GM18507 (cell line): Measurements from ENCODE around the gene MDFIC.
A peak's percentile ranks its signal among the peaks of the same experiment; 100 is the strongest.

ENCODE experiments used
- DNase-seq: peaks from one replicate; pipeline ENCODE4 v3.0.0; 2011; ENCODE audit warnings: low read depth; ENCODE audit not compliant: insufficient read length; ENCODE audit errors: extremely low spot score
- FAIRE-seq: peaks from 2 replicates; lab custom pipeline; 2011; peaks lifted over from hg19 to GRCh38; lab: Jason Lieb, UNC

MDFIC gene

DNA sequence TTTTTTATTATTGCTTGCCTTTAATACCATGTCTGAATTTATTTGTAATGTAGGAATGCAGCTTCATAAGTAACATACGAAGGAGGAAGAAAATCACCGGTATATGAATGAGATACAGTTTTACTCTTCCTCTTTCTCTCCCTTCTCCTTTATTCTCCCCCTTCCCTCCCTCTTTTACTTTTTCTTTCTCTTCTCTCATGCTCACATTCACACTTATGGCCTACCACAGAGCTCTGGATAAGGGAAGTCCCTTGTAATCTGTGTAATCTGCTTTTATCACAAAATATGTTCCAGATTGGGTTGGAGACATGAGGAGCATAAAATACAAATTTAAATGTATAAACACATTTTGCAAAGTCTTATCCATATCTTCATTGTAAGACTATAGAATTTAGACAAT is 59.4 kb downstream of the MDFIC start:
- FAIRE-seq (no peak), DNase-seq (no peak)

DNA sequence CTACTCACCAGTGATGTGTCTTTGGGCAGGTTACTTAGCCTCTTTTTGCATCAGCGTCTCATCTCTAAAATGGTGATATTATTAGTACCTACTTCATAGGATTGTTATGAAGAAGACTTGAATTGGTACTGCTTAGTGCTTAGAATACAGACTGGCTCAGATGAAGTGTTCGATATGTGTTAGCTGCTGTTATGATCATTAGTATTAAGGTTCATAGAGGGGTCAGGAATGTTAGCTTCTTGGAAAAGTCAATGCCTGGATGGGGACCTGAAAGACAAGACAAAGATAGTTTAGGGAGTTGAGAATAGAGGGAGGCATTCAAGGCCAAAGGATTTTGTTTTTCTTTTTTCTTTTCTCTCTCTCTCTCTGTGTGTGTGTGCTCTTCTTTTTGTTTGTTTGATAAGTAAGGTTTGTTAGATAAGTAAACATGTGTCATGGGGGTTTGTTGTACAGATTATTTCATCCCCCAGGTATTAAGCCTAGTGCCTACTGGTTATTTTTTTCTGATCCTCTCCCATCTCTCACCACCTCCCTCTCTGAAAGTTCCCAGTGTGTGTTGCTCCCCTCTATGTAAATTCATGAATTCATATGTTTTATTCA is 63.3 kb downstream of the MDFIC start:
- FAIRE-seq = no peak
- no peak for DNase-seq

DNA sequence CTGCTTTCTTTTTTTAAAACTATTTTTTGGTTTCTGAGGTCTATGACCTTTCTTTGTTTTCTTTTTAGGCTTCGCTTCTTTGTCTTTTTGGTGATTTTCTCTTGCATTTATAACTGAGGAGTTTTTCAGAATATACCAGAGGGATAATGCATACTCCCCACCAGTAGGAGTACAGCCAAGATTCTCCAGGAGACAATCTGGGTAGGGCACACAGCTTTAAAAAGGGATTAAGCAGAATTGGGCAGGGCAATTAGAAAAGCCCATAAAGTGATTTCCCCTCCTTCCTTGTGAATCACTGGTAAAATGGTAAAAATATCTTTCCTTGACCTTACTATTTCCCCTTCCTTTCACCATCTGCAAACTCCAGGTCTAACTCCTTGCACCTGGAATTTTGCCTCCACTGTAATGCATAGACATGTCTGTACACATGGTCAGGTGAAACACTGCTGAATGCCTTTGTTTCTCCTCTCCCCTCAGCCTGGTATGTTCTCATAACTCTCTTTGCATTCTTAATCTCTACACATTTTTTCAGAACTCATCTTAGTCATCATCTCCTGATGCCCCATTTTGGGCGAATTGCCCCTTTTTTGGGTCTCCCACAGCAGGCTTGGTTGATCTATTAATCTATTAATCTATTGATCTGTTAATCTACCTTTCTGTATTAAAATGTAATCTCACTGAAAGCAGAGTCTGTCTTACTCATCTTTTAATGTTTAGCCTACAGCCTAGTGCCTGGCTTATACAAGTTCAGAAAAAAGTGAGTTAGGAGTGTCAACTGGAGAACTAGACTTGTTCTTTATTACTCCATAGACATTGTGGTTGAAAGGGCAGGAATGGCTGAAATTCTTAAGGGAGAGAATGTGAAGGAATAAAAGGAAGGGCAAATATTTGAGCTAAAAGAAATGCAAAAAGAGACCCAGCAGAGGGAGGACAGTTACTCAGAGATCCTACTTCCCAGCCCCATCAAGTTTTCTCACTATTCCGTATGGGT is 64.6 kb downstream of the MDFIC start:
- FAIRE-seq (no peak), DNase-seq (no peak)

DNA sequence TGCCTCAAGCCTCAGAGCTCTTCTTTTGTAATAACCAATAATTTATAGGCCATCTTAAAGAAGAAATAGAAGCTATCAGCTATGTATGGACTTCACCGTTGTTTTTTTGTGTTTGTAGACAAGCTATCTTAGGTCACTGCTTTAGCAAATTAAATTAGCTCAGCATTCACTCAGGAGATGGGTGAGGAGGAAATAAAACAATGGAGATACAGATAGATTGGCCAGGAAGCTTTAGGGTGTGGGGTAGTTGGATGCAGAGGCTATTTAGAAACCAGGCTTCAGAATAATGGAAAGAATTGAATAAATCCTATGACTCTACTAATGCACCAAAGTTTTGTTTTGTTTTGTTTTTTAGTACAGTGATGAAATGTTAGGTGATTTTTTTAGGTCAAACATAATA is 66.1 kb downstream of the MDFIC start:
- FAIRE-seq (no peak), DNase-seq (no peak)

DNA sequence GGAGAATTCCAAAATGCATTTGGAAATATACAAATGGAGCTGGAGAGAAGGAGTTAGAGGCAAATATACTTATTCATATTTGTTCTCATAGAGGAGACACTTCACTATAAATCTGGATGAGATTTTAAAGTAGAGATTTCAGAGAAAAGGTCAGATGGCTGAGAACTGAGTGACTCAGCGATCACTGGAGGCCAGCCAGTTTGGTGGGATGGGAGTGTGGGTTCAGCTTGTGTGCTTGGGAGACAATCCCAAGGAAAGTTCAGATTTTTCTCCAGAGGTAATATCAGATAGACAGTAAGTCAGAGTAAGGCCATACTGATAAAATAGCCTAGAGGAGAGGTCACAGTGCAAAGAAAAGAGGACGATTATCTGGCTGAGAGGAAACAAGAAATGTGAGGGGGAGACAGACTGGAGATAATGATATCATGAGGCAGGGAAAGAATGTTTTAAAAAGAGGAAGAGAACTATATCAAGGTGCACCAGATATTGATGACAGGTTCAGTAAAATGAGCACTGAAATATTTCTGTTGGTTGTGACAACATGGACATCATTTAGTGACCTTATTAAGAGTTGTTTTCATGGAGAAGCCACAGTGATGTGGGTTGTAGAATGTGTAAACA is 67.0 kb downstream of the MDFIC start:
- FAIRE-seq = no peak
- no peak for DNase-seq

DNA sequence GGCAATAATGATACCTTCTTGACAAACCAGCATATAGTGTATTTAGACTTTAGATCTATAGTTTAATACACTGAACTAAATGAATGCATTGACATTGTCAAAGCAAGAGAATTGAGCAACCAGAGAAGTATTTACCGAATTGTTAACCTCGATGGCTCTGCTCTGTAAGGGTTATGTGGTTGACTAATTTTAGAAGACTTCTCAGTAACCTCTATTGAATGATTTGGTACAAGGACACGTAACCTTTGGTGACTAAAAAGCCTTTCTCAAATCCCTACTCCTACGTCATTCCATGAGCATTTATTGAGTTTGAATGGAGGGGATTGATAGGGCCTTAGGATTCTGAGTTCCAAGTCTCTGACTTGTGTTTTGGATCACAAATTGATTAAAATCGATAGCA is 67.6 kb downstream of the MDFIC start:
- FAIRE-seq (no peak), DNase-seq (no peak)

DNA sequence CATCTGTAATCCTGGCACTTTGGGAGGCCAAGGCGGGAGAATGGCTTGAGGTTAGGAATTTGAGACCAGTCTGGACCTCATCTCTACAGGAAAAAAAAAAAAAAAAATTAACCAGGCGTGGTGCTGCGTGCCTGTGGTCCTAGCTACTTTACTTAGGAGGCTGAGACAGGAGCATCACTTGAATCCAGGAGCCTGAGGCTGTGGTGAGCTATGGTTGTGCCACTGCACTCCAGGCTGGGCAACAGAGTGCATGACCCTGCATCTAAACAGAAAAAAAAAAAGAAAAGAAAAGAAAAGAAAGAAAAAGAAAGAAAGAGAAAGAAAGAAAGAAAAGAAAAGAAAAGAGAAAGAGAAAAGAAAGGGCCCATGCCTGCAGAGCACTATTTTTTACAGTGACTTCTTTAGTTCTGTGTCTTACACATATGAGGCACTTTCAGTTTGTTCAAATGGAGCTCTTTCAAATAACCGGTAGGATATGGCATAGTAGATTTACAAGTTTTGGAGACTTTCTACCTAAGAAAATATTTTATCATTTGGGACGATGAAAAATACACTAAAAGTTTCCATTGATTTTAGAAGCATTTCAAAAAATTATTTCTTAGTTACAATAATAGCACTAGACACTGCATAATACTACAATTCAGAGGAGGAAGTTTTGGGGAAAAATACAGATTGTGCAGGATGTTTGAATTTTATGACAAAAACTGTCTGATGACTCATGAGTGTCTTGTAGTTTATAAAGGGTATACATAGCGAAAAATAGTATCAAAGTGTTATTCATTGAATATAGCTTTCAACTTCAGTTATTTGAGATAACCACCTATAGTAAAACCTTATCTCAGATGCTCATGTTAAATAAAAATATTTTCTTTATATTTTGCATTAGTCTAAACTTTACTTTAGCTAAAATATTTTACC is 75.9 kb downstream of the MDFIC start:
- DNase-seq (no peak), FAIRE-seq (no peak)

DNA sequence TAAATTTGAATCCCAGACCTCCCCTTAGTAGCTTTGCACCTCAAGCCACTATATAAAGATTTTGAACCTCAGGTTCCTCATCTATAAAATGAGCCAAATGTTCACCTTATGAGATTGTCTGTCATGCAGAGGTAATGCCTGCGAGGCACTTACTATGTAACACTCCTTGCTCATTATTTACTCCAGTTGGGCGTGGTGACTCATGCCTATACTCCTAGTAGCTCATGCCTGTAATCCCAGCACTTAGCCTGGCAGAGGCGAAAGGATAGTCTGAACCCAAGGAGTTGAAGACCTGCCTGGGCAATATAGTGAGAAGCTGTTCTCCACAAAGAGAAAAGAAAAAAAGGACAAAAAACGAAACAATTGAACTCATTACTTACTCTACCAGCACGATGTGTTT is 82.2 kb downstream of the MDFIC start:
- FAIRE-seq = no peak
- DNase-seq = no peak

DNA sequence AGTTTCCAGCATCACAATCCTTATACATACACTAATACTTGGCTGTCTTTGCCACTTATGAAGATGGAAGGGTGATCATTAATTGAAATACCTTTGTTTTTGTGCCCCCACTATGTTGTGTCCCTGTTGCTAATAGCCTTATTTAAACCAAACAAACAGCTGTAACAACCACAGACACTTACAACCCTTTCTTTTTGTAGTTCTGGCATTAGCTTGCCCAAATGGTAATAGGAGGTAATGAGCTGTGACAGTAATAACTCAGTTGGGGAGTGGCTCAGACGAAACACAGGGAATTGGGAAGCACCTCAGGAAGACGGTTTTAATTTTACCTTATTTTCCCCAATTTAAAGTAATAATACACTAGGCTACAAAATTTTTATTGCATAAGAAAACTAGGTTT is 83.4 kb downstream of the MDFIC start:
- DNase-seq (no peak), FAIRE-seq (no peak)

DNA sequence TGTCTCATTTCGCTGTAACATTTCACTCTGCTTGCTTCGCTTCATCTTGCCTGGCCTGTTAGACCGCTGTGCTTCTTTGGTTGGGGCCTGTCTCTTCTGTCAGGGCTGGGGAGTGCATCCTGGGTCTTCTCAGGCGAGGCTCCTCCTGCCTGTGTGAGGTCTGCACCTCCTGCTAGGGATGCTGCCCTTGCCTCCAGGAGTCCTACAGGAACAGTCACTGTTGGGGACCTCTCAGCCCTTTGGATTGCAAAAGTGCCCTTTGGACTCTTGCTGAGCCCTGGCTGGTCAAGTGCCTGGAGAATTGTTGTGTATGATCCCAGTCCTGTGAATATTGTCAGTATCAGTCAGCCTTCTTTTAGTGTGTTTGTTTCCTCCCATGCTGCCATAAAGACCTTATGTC is 84.1 kb downstream of the MDFIC start:
- FAIRE-seq = no peak
- DNase-seq = no peak

DNA sequence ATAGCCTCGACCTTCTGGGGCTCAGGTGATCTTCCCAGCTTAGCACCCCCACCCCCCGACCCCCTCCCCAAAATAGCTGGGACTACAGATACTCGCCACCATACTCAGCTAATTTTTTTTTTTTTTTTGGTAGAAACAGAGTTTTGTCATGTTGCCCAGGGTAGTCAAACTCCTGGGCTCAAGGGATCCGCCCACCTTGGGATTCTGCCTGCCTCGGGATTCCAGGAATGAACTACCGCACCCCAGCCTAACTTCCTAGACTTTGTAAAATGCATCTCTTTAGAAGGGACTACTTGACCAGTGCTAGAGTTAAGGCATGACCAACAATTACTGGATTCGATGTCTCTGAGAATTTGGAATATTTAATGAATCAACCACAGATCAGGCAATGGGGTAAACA is 85.9 kb downstream of the MDFIC start:
- DNase-seq (no peak), FAIRE-seq (no peak)

DNA sequence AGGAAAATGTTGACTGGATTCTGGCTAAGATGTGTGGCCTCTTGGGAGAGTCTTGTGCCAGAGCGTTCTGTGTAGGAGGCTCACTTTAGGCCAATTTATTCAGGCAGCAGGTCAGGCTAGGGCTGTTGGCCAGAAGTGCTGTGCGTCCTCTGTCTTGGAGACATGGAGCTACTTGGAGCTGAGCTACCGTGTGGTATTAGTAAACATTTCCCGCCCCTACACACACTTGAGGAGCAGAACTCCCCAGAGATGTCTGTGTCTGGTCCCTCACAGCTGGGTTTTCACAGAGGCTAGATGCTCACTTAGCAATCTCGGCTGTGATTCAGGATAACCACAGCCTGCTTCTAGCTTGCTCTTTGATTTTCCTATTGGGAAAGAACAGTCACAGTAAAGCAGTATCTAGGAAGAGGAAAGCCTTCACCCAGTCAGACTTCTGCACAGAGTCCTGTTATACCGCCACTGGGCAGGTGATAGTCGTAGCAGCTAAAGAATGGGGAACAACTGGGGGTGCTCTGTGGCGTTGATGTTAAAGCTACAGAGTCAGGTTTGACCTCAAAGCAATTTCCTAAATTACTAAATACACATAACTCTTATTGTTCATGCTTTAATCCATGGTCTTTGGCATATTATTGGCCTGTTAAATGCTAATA is 86.7 kb downstream of the MDFIC start:
- DNase-seq = no peak
- FAIRE-seq = no peak

DNA sequence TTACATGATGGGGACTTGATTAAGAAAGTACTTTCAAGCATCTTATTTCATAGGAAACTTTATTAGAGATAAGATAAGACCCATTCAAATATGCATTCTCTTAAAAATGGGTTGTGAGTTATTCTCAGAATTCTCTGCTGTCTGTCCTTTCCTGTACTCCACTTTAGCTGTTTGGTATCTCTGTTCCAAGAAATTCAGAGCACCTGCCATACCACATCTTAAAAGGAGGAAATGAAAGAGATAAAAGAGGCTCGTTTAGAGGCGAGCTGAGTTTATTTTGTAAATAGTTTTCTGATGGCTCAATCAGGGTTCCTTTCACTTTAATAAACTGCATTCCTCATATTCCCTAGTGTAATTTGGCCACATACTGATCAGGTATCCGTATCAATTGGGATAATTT is 87.2 kb downstream of the MDFIC start:
- DNase-seq = no peak
- peak; percentile 80 for FAIRE-seq

DNA sequence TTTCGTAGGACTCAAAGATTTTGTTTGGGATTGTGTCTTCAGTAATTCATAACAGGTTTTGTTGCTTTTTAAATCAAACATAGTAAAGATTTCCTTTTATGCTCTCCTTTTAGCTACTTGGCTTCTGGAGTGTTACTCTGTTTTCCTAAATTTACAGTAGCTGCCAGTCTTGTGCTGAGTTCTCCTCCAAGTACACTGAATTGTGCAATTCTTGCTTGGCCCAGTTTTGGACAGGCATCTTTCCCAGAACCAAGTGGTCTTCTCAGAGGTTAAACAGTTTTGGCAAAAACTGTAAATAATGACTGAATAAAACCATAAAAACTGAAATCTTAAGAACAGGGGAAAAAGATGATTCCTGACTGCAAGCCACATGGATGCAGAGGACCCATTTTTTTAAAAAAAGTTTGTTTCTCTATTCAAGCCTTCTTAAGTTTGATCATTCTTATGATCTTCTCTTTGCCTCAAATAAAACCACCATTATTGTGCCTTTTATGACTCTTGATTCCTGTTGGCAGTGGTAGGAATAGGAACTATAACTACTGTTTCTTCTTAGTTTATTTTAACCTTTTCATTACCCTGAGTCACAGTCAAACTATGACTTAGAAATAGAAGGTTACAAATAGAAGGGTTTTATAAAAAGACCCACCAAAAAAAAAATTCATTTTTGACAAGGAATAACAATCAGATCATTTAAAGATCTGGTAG is 88.0 kb downstream of the MDFIC start:
- FAIRE-seq (no peak), DNase-seq (no peak)

DNA sequence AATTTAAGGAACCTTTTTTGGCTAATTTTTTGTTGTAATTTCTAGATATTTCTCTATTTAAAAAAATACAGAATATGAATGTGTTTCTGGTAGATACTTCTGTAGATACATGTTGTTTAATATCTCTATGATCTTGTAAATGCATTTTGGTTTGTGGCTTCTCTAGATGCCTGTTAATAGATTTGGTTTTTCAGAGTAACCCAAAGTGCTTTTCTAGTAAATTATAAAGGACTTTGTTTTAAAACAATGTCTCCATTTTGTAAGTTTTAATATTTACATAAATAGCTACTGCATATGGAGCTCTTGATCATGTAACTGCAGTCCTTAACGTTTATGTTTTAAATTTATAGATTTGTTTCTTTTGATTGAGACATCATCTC is 88.5 kb downstream of the MDFIC start:
- FAIRE-seq = no peak
- no peak for DNase-seq

DNA sequence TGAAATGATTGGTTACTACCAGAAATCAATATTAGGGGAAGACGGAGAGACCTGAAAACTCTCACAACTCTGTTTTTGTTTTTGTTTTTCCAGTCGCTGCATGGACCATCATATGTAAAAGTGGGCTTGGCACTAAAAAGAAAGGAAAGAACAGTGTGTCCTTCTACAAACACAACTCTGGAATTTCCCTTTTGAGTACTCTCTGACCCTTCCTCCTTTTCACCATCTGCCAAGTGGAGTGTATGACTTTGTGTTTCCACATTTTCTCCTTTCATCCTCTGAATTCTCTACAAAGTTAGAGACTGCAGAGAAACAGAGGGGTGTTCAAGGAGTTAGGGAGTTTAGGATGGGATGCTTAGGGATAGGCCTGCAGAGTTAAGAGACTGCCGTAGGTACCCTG is 92.0 kb downstream of the MDFIC start:
- DNase-seq (no peak), FAIRE-seq (no peak)

DNA sequence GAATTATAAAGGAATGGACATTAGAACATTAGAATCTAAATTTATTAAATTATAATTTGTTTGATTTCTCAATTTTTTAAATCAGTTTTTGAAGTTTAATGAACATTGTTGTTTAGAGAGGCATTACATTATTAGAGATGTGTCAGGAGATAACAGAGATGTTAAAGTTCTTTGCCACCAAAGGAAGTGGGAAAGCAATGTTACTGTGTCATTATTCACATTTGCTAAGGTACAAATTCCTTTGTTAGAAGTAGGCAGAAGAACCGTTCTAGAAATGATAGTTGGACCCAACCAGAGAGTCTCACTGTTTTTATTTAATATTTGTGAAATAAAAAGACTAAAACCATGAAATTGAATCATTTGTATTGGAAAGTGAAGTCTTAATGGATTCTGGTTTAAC is 92.9 kb downstream of the MDFIC start:
- FAIRE-seq = no peak
- no peak for DNase-seq

DNA sequence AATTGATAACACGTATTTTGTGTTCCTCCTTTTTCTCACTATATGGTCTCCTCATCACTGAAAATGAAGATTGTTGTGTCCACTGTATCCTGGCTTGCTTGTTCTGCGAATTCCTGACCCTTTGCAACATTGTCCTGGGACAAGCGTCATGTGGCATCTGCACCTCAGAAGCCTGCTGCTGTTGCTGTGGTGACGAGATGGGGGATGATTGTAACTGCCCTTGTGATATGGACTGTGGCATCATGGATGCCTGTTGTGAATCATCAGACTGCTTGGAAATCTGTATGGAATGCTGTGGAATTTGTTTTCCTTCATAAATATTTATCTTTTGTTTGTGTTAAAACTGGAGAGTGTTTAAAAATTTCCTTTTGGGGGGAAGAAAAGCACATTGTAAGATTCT is 93.7 kb downstream of the MDFIC start:
- no peak for FAIRE-seq
- no peak for DNase-seq
